A549 (cell line): ENCODE data around the gene WDR33. TPM values are rescaled to one million over a fixed set of nuclear protein-coding genes. Genes with fewer than 3 reads are reported as not detected.

Experiments
- ATAC-seq, 2 experiments: fragments of 200-7000 bp in 1 of 2; fragments of >200 bp in 1 of 2; cut with Nextera tagmentation in 1 of 2; cut with Tn5 transposase in 1 of 2; 3 replicates each; pipeline versions ENCODE4 v1.8.0 to v1.9.1; 2018 to 2020; ENCODE audit warnings: mild to moderate bottlenecking in 1 of 2, moderate library complexity in 1 of 2
- CTCF ChIA-PET: fragments of 300-600 bp; sonication (Branson Sonifier 250); formaldehyde crosslinking; extraction: SDS; loops from one replicate; lab custom pipeline; 2021; ENCODE audit warnings: antibody characterized with exemption, inconsistent platforms; lab: Yijun Ruan, JAX
- POLR2A ChIA-PET: fragments of 350-600 bp; formaldehyde crosslinking; extraction: SDS; loops from one replicate; lab custom pipeline; 2021; ENCODE audit warnings: antibody characterized with exemption, inconsistent platforms; lab: Yijun Ruan, JAX
- DNase-seq, 2 experiments: peaks; one replicate each; pipeline versions ENCODE4 v3.0.0 to v3.0.0-alpha.2; 2011 to 2016; ENCODE audit warnings: low read depth in 1 of 2, low spot score in 1 of 2
- FAIRE-seq: peaks from 2 replicates; lab custom pipeline; 2011; peaks lifted over from hg19 to GRCh38; lab: Jason Lieb, UNC
- H3K27ac ChIP-seq, 2 experiments: fragments of >200 bp; sonication (Bioruptor Twin); formaldehyde crosslinking; 3 replicates each; pipeline ENCODE4 v1.5.1; 2016 to 2017
- H3K4me1 ChIP-seq: fragments of >200 bp; sonication (Bioruptor Twin); formaldehyde crosslinking; 3 replicates; pipeline ENCODE4 v1.6.1; 2016
- H3K4me2 ChIP-seq: fragments of >200 bp; sonication (Bioruptor Twin); formaldehyde crosslinking; 3 replicates; pipeline ENCODE4 v1.6.1; 2016
- H3K4me3 ChIP-seq: fragments of >200 bp; sonication (Bioruptor Twin); formaldehyde crosslinking; 3 replicates; pipeline ENCODE4 v1.5.1; 2016
- H3K9me3 ChIP-seq: fragments of >200 bp; sonication (Bioruptor Twin); formaldehyde crosslinking; 3 replicates; pipeline ENCODE4 v1.6.1; 2016
- ATOH8 ChIP-seq: fragments of 250-450 bp; sonication (Bioruptor Pico); IDR thresholded peaks from 2 replicates; pipeline ENCODE4 v1.5.0; 2020; ENCODE audit warnings: low read depth, mild to moderate bottlenecking, moderate library complexity
- BHLHE40 ChIP-seq: IDR thresholded peaks from 2 replicates; pipeline ENCODE4 v1.6.1; 2012; ENCODE audit warnings: low read depth, low read length, inconsistent platforms
- CBX8 ChIP-seq: fragments of 200-600 bp; sonication (generic); IDR thresholded peaks from 2 replicates; pipeline ENCODE4 v1.6.1; 2016
- CHD4 ChIP-seq: fragments of 200-600 bp; sonication (generic); IDR thresholded peaks from 2 replicates; pipeline ENCODE4 v1.6.1; 2016; ENCODE audit warnings: antibody characterized with exemption, mild to moderate bottlenecking, borderline replicate concordance
- EP300 ChIP-seq, 2 experiments: fragments of >200 bp; sonication (Bioruptor Twin); formaldehyde crosslinking; IDR thresholded peaks; 2 replicates in 1 of 2; 3 replicates in 1 of 2; pipeline ENCODE4 v1.6.1; 2016 to 2017
- NPAS2 ChIP-seq: fragments of 250-450 bp; sonication (Bioruptor Pico); IDR thresholded peaks from 2 replicates; pipeline ENCODE4 v1.8.0; 2022; ENCODE audit warnings: mild to moderate bottlenecking, moderate library complexity, borderline replicate concordance
- PBX3 ChIP-seq: IDR thresholded peaks from 2 replicates; pipeline ENCODE4 v1.6.1; 2012
- RAD21 ChIP-seq, 2 experiments: fragments of >200 bp in 1 of 2; sonication (Bioruptor Twin) in 1 of 2; formaldehyde crosslinking in 1 of 2; IDR thresholded peaks in 1 of 2; conservative IDR thresholded peaks in 1 of 2; 2 replicates in 1 of 2; 3 replicates in 1 of 2; pipeline ENCODE4 v1.6.1; 2012 to 2018; ENCODE audit warnings: inconsistent platforms in 1 of 2
- RARB ChIP-seq: fragments of 250-450 bp; sonication (Bioruptor Pico); IDR thresholded peaks from 2 replicates; pipeline ENCODE4 v1.8.0; 2021; ENCODE audit warnings: mild to moderate bottlenecking, moderate library complexity
- REST ChIP-seq: fragments of 200-600 bp; sonication (generic); IDR thresholded peaks from 2 replicates; pipeline ENCODE4 v1.6.1; 2016; ENCODE audit warnings: antibody characterized with exemption, mild to moderate bottlenecking, moderate library complexity
- RNF2 ChIP-seq: fragments of 200-600 bp; sonication (generic); IDR thresholded peaks from 2 replicates; pipeline ENCODE4 v1.6.1; 2016; ENCODE audit warnings: low read depth, mild to moderate bottlenecking, antibody characterized with exemption, moderate library complexity, borderline replicate concordance
- SMC3 ChIP-seq: fragments of >200 bp; sonication (Bioruptor Twin); formaldehyde crosslinking; IDR thresholded peaks from 3 replicates; pipeline ENCODE4 v1.6.1; 2018; ENCODE audit warnings: inconsistent platforms
- SREBF2 ChIP-seq: fragments of 450-650 bp; IDR thresholded peaks from 2 replicates; pipeline ENCODE4 v1.6.1; 2014; ENCODE audit warnings: mild to moderate bottlenecking, moderate library complexity
- ZNF302 ChIP-seq: fragments of 250-450 bp; sonication (Bioruptor Pico); IDR thresholded peaks from 2 replicates; pipeline ENCODE4 v1.9.0; 2021; ENCODE audit warnings: inconsistent platforms, mild to moderate bottlenecking, moderate library complexity
- WGBS: methylation state at CpG from one replicate; pipeline ENCODE4 v1.1.6; 2017; ENCODE audit errors: missing lambda C conversion rate; 5-methylcytosine and 5-hydroxymethylcytosine counted together
- polyA plus RNA-seq, 4 experiments: library from polyadenylated mRNA; depleted of rRNA in 3 of 4; stranded (reverse); fragments of >200 nt; fragmentation: RNase III in 1 of 4; extraction: RNeasy Plus Mini Kit Qiagen cat#74134 plus additional on column Dnase treatment in 1 of 4; gene quantifications; 2 replicates in 3 of 4; 3 replicates in 1 of 4; pipeline ENCODE4 v1.2.3, GENCODE V29; 2011 to 2017
- TF ChIP-seq, protein P1 (sequence below): fragments of 250-450 bp; sonication (Bioruptor Pico); IDR thresholded peaks from 2 replicates; pipeline ENCODE4 v1.5.0; 2021; ENCODE audit warnings: mild to moderate bottlenecking, moderate library complexity, borderline replicate concordance
- TF ChIP-seq, protein P2 (sequence below): fragments of >200 bp; sonication (Bioruptor Twin); formaldehyde crosslinking; IDR thresholded peaks from 2 replicates; pipeline ENCODE4 v1.6.1; 2016
- TF ChIP-seq, protein P3 (sequence below): IDR thresholded peaks from 2 replicates; pipeline ENCODE4 v1.6.1; 2012

Gene WDR33
- polyA plus RNA-seq, 2 of the 4 experiments (the other 2 are of a cell fraction), result 21.3 to 67.1 TPM

- no peak for TF ChIP-seq EP300 (IDR thresholded peaks at IDR 0.05)
- TF ChIP-seq BHLHE40, result no peak
- peaks cover 15% of the 10 kb centered on the region for H3K4me1 ChIP-seq
- no peak for DNase-seq
- no peak for FAIRE-seq
- no peak overlapping the region for H3K4me2 ChIP-seq
- peak; percentile 6 to 13; a peak in 2 of 6 replicates for ATAC-seq
- no peaks in the 10 kb centered on the region; the same call in 2 of the 3 replicates for H3K9me3 ChIP-seq
- ChIA-PET CTCF (interaction anchor here (0.6 to 1.3 kb wide), 3 partner anchors 22 to 23 kb away, joined by 3 to 6 read pairs (median 3); no protein-coding TSS in a partner anchor), POLR2A (interaction anchor here (0.6 kb wide), 1 partner anchor 9 kb away, joined by 3 read pairs; no protein-coding TSS in a partner anchor)
- 83% methylated on average over 20 of the region's 20 CpGs for WGBS
- H3K27ac ChIP-seq, result peak overlapping the region in 1 of 2 experiments; percentile 15; a peak in 1 of 6 replicates
- no peak overlapping the region for H3K4me3 ChIP-seq
Observed at GRCh38 chr2:127672341-127673224, 138.4 kb downstream of the WDR33 start.

DNA sequence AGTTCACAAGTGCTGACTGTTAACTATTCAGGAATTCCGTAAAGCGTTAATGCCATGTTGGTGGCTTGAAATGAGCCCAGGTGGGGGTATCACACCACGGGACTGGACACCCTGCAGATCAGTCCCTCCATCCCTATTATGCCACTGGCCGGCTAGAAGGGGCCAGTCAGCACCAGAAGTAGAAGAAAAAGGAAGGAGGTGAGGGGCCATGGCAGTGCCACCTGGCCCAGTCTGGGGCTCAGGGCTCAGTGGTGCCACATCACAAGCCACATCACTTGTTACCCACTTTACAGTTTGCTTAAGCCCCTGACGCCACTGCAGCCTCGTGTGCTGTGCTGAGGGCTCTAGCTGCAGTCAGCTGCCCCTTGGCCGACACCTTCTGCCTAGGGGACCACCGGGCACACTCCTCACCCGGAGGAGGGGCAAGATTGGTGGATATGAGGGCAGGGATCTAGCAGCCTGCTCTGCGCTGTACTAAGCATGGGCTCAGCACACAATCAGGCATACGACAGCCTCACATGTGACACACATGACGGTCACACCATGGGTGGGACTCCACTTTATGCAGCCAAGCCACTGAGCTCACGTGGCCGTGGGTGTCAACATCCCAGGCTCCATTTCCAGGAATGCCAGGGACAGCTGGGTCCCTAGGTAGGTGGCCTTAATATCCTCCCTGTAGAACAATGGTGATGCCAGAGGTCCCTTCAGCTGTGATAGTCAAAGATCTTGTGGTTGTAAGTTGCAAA, 139.2 kb downstream of the WDR33 start:
- no peak for DNase-seq
- ATAC-seq, result no peak
- ChIA-PET CTCF (interaction anchor here (0.6 to 1.3 kb wide), 3 partner anchors 22 to 285 kb away, joined by 3 read pairs; no protein-coding TSS in a partner anchor), POLR2A (no interaction called here)
- no peaks in the 10 kb centered on the region; the same call in 2 of the 3 replicates for H3K9me3 ChIP-seq
- TF ChIP-seq BHLHE40, result no peak
- TF ChIP-seq ZNF302 (CRISPR knock-in tag), result no peak
- TF ChIP-seq REST, result no peak
- no peak for TF ChIP-seq SMC3
- TF ChIP-seq CBX8, result no peak
- no peak for TF ChIP-seq NPAS2 (CRISPR knock-in tag)
- no peak for TF ChIP-seq RAD21 (conservative IDR thresholded peaks at IDR 0.05 in 1 of 2, IDR thresholded peaks at IDR 0.05 in 1 of 2)
- TF ChIP-seq, all 56 proteins: peak for 0
- Histone ChIP-seq H3K4me1 (peaks cover 15% of the 10 kb centered on the region), H3K4me2 (no peak overlapping the region), H3K27ac (no peak overlapping the region), H3K4me3 (no peak overlapping the region)
- FAIRE-seq, result no peak
- WGBS, result 86% methylated on average over 11 of the region's 14 CpGs

DNA sequence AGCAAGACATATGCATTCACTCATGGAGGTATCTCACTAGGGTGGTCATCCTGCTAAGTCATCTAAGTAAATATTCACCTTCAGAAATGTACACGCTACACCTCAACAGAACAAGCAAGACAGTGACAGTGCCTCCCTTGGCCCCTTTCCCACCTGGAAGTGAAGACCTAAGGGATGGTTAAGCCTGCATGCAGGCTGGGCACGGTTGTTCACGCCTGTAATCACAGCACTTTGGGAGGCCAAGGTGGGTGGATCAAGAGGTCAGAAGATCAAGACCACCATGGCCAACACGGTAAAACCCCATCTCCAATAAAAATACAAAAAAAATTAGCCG, 140.0 kb downstream of the WDR33 start:
- Histone ChIP-seq H3K4me2 (no peak overlapping the region), H3K9me3 (no peaks in the 10 kb centered on the region; the same call in 2 of the 3 replicates), H3K4me1 (peaks cover 11% of the 10 kb centered on the region), H3K27ac (no peak overlapping the region), H3K4me3 (no peak overlapping the region)
- no peak for TF ChIP-seq ATOH8 (CRISPR knock-in tag)
- no peak for TF ChIP-seq NPAS2 (CRISPR knock-in tag)
- TF ChIP-seq RARB (CRISPR knock-in tag), result no peak
- no peak for TF ChIP-seq CBX8
- TF ChIP-seq CHD4, result no peak
- TF ChIP-seq, protein P1, sequence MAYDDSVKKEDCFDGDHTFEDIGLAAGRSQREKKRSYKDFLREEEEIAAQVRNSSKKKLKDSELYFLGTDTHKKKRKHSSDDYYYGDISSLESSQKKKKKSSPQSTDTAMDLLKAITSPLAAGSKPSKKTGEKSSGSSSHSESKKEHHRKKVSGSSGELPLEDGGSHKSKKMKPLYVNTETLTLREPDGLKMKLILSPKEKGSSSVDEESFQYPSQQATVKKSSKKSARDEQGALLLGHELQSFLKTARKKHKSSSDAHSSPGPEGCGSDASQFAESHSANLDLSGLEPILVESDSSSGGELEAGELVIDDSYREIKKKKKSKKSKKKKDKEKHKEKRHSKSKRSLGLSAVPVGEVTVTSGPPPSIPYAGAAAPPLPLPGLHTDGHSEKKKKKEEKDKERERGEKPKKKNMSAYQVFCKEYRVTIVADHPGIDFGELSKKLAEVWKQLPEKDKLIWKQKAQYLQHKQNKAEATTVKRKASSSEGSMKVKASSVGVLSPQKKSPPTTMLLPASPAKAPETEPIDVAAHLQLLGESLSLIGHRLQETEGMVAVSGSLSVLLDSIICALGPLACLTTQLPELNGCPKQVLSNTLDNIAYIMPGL (CRISPR knock-in tag), result no peak
- TF ChIP-seq, protein P2, sequence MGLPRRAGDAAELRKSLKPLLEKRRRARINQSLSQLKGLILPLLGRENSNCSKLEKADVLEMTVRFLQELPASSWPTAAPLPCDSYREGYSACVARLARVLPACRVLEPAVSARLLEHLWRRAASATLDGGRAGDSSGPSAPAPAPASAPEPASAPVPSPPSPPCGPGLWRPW, result no peak
- TF ChIP-seq PBX3, result no peak
- TF ChIP-seq RNF2, result no peak
- no peak for TF ChIP-seq SREBF2
- TF ChIP-seq, protein P3, sequence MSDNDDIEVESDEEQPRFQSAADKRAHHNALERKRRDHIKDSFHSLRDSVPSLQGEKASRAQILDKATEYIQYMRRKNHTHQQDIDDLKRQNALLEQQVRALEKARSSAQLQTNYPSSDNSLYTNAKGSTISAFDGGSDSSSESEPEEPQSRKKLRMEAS, result no peak
- FAIRE-seq, result no peak
- ATAC-seq, result no peak
- WGBS, result 62% methylated on average over 5 of the region's 5 CpGs
- POLR2A ChIA-PET, result no interaction called here
- CTCF ChIA-PET, result interaction anchor here (1.0 kb wide), 1 partner anchor 21 kb away, joined by 6 read pairs; no protein-coding TSS in a partner anchor
- DNase-seq, result peak in 1 of 2 experiments; percentile 17
